Measurements from ENCODE around the gene TMEM131L.
A peak's percentile ranks its signal among the peaks of the same experiment; 100 is the strongest.

TMEM131L gene

DNA sequence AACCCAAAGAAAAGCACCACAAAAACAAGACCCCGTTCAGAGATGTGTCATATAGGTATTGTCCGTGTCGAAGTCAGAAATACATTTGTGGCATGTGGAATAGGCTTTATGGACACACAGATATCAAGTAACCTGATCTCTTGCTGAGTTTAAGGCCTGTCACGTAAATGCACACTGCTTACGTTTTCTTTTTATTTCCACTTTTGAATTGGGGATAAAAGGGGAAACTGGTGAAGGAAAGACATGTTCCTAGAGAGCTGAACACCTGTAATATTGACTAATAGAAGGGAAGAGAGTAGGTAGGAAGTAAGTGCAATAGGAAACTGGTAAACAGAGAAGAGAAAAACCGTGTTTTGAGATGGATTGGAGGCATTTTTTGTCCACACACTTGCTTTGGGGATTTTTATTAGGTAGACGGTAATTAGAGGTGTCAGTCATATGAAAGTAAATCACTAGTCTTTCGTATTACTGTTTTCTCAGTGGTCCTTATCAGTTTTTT is 24.9 kb downstream of the TMEM131L start:
- no peak overlapping the region for H2AFZ ChIP-seq (ENCODE audit: low read length)
- H3K27me3 ChIP-seq (ENCODE audit: insufficient read depth, low read length): no peaks in the 10 kb centered on the region
- H3K27ac ChIP-seq (ENCODE audit: low read depth, low read length, poor library complexity, severe bottlenecking): no peak overlapping the region
- peaks cover 96% of the 10 kb centered on the region for H3K79me2 ChIP-seq (ENCODE audit: insufficient read depth, low read length)
- no peak overlapping the region for H3K4me3 ChIP-seq (ENCODE audit: low read depth, low read length, poor library complexity, severe bottlenecking)
- peaks cover 80% of the 10 kb centered on the region; the same call in 1 of the 2 replicates for H3K36me3 ChIP-seq (ENCODE audit: insufficient read depth, low read length)
- H3K9me3 ChIP-seq (ENCODE audit: low read length): no peaks in the 10 kb centered on the region
- no peak for TF ChIP-seq EZH2 (IDR thresholded peaks at IDR 0.05; ENCODE audit: borderline replicate concordance, low read length)
- TF ChIP-seq, protein P1, sequence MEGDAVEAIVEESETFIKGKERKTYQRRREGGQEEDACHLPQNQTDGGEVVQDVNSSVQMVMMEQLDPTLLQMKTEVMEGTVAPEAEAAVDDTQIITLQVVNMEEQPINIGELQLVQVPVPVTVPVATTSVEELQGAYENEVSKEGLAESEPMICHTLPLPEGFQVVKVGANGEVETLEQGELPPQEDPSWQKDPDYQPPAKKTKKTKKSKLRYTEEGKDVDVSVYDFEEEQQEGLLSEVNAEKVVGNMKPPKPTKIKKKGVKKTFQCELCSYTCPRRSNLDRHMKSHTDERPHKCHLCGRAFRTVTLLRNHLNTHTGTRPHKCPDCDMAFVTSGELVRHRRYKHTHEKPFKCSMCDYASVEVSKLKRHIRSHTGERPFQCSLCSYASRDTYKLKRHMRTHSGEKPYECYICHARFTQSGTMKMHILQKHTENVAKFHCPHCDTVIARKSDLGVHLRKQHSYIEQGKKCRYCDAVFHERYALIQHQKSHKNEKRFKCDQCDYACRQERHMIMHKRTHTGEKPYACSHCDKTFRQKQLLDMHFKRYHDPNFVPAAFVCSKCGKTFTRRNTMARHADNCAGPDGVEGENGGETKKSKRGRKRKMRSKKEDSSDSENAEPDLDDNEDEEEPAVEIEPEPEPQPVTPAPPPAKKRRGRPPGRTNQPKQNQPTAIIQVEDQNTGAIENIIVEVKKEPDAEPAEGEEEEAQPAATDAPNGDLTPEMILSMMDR (IDR thresholded peaks at IDR 0.05; ENCODE audit: low read length): no peak
- peaks cover 4% of the 10 kb centered on the region; the same call in 1 of the 2 replicates for H3F3A ChIP-seq (ENCODE audit: insufficient read depth, low read length)
- H3K9ac ChIP-seq (ENCODE audit: low read length): no peak overlapping the region
- no peaks in the 10 kb centered on the region for H4K20me1 ChIP-seq (ENCODE audit: insufficient read depth, low read length)
- no peaks in the 10 kb centered on the region for H3K9me2 ChIP-seq (ENCODE audit: low read depth, low read length)
- H3K4me2 ChIP-seq (ENCODE audit: low read length): peak overlapping the region; percentile 26; the same call in 1 of the 2 replicates
- peaks cover 98% of the 10 kb centered on the region for H3K4me1 ChIP-seq (ENCODE audit: insufficient read depth, low read length, severe bottlenecking)

DNA sequence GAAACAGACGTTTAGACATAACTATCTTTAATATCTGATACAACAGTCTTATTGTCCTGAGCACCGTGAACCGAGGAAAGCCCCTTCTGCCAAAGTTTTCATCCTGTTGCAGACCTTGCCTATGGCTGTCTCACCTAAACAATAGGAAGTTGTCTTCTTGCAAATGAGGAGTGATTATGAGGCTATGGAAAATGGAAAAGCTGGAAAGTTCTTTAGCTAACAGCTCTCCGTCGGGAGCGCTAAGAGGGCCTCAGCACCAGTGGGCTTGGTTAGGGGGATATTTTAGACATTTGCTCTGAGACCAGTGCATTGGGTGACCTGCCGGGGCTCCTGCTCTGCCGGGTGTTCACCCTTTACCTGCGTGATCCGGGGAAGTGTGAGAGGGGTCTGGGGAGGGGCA is 28.4 kb downstream of the TMEM131L start:
- no peak overlapping the region for H2AFZ ChIP-seq (ENCODE audit: low read length)
- no peaks in the 10 kb centered on the region for H3K9me3 ChIP-seq (ENCODE audit: low read length)
- H3K27ac ChIP-seq (ENCODE audit: low read depth, low read length, poor library complexity, severe bottlenecking): peak overlapping the region; percentile 18
- peaks cover 93% of the 10 kb centered on the region for H3K4me1 ChIP-seq (ENCODE audit: insufficient read depth, low read length, severe bottlenecking)
- no peak overlapping the region for H3K9ac ChIP-seq (ENCODE audit: low read length)
- TF ChIP-seq, protein P1 (IDR thresholded peaks at IDR 0.05; ENCODE audit: low read length): no peak
- no peak for TF ChIP-seq EZH2 (IDR thresholded peaks at IDR 0.05; ENCODE audit: borderline replicate concordance, low read length)
- peaks cover 6% of the 10 kb centered on the region for H4K20me1 ChIP-seq (ENCODE audit: insufficient read depth, low read length)
- H3K27me3 ChIP-seq (ENCODE audit: insufficient read depth, low read length): no peaks in the 10 kb centered on the region
- H3K4me2 ChIP-seq (ENCODE audit: low read length): peak overlapping the region; percentile 26; the same call in 1 of the 2 replicates
- H3K36me3 ChIP-seq (ENCODE audit: insufficient read depth, low read length): peaks cover 84% of the 10 kb centered on the region
- no peaks in the 10 kb centered on the region for H3F3A ChIP-seq (ENCODE audit: insufficient read depth, low read length)
- H3K4me3 ChIP-seq (ENCODE audit: low read depth, low read length, poor library complexity, severe bottlenecking): no peak overlapping the region
- H3K79me2 ChIP-seq (ENCODE audit: insufficient read depth, low read length): peaks cover 96% of the 10 kb centered on the region
- no peaks in the 10 kb centered on the region for H3K9me2 ChIP-seq (ENCODE audit: low read depth, low read length)

DNA sequence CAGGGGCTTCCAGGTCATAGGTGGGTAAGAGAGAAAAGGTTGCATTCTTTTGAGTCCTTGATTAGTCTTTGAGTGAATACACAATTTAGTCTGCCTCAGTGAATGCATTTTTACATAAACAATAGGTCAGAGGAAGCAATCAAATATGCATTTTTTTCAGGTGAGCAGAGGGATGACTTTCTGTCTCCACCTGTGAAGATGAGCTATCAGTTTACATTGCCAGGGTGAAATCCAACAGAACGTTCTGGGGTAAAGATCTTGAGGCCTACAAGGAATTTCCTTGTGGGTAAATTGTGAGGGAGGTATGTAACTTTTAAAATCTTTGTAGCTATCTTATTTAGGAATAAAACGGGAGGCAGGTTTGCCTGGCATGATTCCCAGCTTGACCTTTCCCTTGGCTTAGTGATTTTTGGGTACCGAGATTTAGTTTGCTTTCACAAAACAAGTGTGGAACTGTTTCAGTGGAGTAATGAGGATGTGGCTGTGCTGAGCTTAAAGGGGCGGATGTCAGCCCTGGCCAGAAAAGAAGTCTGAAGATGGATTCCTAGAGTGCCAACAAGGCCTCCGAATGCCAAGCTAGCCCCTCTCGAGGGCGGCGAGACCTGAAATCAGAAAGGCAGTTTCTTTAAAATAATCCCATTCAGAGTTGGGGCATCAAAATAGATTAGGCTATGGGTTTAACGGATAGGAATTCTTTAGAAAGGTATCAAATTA is 29.5 kb downstream of the TMEM131L start:
- Histone ChIP-seq H3K9me2 (ENCODE audit: low read depth, low read length) (no peaks in the 10 kb centered on the region), H4K20me1 (ENCODE audit: insufficient read depth, low read length) (peaks cover 6% of the 10 kb centered on the region), H3K4me2 (ENCODE audit: low read length) (peak overlapping the region; percentile 0; the same call in 1 of the 2 replicates), H3K79me2 (ENCODE audit: insufficient read depth, low read length) (peaks cover 96% of the 10 kb centered on the region), H3K4me3 (ENCODE audit: low read depth, low read length, poor library complexity, severe bottlenecking) (no peak overlapping the region), H2AFZ (ENCODE audit: low read length) (no peak overlapping the region), H3K36me3 (ENCODE audit: insufficient read depth, low read length) (peaks cover 84% of the 10 kb centered on the region), H3K4me1 (ENCODE audit: insufficient read depth, low read length, severe bottlenecking) (peaks cover 82% of the 10 kb centered on the region), H3K9ac (ENCODE audit: low read length) (no peak overlapping the region), H3K27me3 (ENCODE audit: insufficient read depth, low read length) (no peaks in the 10 kb centered on the region), H3K9me3 (ENCODE audit: low read length) (no peaks in the 10 kb centered on the region), H3F3A (ENCODE audit: insufficient read depth, low read length) (0 out of 2 replicates have a peak, but pooled peaks cover 3% of the 10 kb centered on the region), H3K27ac (ENCODE audit: low read depth, low read length, poor library complexity, severe bottlenecking) (peak overlapping the region; percentile 18)
- TF ChIP-seq, protein P1 (IDR thresholded peaks at IDR 0.05; ENCODE audit: low read length): no peak
- TF ChIP-seq EZH2 (IDR thresholded peaks at IDR 0.05; ENCODE audit: borderline replicate concordance, low read length): no peak

Data from OCI-LY1 (cell line).